Measurements from ENCODE around the gene STRIP2.
"Not testable (repeated sequence)": the region's sequence is repeated elsewhere in the genome, so short reads cannot be mapped to it uniquely, and the experiment has no call there.

Gene STRIP2

GRCh38 chr7:129433847-129434674 lies at the start of gene STRIP2:
STRIP2 (plus strand) TSS chr7:129434432; CDS start chr7:129434473, 41 bp downstream.
- DNase-seq = peak; percentile 93

- no peak for DNase-seq
Observed at GRCh38 chr7:129385116-129385515, 49.1 kb upstream of the STRIP2 start.

GRCh38 chr7:129385598-129385997 lies 48.6 kb upstream of the STRIP2 start:
- no peak for DNase-seq

DNA sequence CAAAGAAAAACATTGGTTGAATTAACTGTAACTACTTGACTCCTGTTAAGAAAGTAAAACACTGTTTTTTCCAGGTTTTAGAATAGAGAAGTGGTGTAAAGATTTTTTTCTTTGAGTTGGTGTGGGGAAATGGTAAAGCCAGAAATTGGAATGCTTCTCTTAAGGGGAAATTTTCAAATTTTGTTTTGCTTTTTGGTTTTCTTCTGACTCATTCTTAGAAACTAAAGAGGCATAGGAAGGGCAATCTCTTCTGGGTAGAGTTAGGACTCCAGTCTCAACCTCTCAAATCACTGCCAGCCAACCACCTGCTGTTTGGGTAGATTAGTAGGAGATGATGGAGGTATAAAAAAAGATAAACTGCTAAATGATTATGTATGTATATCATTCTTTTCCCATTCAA lies 47.7 kb upstream of the STRIP2 start:
- no peak for DNase-seq

GRCh38 chr7:129387537-129387936 lies 46.7 kb upstream of the STRIP2 start:
- no peak for DNase-seq

GRCh38 chr7:129388333-129389098 lies 45.7 kb upstream of the STRIP2 start:
- no peak for DNase-seq

GRCh38 chr7:129389829-129390228 lies 44.4 kb upstream of the STRIP2 start:
- DNase-seq = no peak

DNA sequence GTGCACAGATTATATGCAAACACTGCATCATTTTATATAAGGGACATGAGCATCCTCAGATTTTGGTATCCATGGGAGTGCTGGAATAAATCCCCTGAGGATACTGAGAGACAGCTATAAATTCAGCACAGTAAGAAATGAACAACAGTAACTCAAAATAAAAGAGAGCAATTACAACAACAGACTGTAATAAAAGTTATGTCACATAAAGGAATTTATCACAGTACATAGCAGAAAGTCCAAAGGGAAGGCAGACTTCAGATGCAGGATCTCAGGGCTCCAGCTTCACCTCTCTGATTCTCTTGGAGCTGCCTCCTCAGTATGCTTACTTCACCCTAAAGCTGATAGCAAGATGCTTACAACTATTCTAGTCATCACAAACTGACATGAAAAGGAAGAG lies 43.9 kb upstream of the STRIP2 start:
- DNase-seq = no peak

DNA sequence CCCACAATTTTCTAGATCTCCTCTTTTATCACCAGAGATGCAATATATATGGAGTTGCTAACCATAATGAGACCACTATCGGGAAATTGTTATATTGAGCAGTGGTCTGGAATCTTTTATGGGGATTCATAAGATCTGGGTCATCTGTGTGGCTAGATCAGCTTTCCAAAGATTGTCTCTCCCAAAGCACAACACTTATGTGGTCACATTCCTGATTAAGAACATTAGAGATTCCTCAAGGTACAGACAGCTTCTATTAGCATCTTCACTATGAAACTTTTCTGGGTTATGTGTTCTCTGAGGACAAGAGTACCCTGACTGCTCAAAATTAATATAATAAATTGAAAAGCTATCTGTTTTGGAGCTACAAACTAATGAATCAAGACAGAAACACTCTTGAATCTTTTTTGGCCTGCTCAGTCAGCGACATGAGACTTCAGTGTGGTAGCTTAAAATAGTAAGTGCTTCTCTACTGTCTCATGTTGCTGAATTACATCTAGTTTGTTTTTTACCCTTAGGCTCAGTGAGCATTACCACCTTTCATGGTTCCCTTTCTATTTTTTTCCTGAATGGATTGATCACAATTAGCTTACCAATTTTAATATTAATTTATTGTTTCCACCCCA lies 42.6 kb upstream of the STRIP2 start:
- no peak for DNase-seq

GRCh38 chr7:129393255-129393654 lies 41.0 kb upstream of the STRIP2 start:
- DNase-seq = no peak

DNA sequence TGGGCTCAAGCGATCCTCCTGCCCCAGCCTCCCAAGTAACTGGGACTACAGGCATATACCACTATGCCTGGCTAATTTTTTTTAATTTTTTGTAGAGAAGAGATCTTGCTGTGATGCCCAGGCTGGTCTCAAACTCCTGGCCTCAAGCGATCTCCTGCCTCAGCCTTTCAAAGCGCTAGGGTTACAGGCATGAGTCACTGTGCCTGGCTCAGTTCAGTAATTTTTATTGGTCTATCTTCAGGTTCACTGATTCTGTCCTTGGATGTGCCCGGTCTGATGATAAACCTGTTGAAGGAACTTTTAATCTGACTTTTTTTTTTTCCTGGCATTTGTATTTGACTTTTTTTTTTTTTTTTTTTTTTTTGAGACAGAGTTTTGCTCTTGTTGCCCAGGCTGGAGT lies 40.1 kb upstream of the STRIP2 start:
- no peak for DNase-seq

- DNase-seq = no peak
Observed at GRCh38 chr7:129394982-129395914, 39.0 kb upstream of the STRIP2 start.

GRCh38 chr7:129401228-129401966 lies 32.8 kb upstream of the STRIP2 start:
- DNase-seq = no peak

DNA sequence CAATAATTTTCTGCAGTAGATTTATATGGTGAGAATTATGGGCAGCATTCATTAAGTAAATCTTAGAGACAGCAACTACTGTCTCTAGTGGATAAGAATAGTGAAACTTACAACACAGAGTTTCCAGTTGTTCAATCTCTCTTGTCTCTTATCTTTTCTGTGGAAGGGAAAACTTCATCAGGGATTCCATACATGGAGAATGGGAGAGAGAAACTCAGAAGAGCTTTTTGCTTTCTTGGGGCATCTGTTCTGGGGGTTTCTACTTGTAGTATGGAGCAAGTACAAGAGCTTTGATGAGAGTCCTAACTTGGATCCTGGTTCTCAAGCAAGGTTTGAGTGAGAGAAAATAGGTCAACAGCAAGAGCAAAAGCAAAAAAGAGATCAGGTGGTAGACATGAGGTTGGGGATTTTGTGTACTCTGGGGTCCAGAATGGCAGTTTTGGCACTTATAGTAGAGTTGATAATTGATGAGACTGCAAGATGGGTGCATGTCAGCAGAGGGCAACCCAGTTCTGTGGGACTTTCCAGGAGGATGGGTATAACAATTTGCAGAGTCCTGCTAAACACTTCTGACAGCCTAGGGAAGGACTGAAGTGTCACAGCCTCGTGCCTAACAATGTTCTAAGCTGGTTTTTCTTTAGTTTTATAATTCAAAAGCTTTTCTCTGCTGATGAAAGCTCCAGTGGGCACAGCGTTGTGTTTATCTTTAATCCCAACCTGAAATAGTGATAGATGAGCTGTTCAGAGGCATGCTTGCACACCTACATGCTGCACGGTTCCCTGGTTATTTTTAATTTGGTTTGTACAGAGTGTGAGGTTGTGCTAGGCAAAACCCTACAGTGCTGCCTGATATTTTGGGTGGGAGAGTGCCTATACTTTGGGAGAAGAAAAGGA lies 32.0 kb upstream of the STRIP2 start:
- peak; percentile 3 for DNase-seq

DNA sequence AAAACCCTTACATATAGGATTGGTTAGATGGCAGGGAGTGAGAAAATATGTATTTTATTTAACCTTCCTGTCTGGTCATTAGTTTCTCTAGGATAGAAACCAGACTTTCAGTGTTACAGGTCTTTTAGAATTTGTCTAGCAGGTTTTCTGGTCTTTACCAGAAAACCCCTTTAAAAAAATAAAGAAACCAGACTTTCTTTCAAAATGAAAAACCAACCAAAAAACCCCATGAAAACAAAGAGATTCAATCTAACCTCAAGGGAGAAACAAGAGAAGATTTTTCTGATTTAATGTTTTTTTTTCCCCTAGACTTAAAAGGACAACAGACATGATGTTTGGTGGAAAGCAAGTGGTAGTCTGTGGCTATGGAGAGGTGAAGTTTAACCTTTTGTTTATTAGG lies 28.7 kb upstream of the STRIP2 start:
- DNase-seq = no peak

- not testable (repeated sequence) for DNase-seq
Observed at GRCh38 chr7:129410238-129410637, 24.0 kb upstream of the STRIP2 start.

DNA sequence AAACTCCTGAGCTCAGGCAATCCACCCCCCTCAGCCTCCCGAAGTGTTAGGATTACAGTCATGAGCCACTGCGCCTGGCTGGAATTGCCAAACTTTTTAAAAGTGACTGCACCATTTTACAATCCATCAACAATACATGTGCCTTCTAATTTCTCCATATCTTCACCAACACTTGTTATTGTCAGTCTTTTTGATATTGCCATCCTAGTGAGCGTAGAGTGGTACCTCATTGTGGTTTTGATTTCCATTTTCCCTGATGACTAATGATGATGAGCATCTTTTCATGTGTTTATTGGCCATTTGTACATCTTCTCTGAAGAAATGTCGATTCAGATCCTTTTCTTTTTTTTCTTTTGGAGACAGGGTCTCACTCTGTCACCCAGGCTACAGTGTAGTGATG lies 21.7 kb upstream of the STRIP2 start:
- no peak for DNase-seq

GRCh38 chr7:129417073-129417472 lies 17.2 kb upstream of the STRIP2 start:
- DNase-seq = no peak

- DNase-seq = no peak
Observed at GRCh38 chr7:129421717-129422250, 12.4 kb upstream of the STRIP2 start.

DNA sequence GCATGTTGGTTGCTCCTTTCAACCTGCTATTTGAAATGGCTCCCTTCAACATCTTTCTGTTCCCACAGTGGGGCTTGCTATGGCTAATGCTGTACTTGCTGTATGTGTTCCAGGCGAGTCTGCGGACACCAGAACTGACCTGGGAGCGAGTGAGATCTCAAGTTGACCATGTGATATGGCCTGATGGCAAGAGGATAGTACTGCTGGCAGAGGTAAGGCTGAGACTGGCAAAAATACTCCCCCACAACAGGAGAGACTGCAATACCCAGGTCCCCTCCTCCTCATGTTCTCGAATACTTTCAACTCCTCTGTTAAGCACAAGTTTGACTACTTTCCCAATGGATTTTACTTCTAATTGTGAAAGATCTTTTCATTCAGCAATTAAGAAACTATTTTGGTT lies 11.5 kb upstream of the STRIP2 start:
- DNase-seq = no peak
